Stimulated activated CD4-positive, alpha-beta T cell treated with anti-CD3 and anti-CD28 coated beads, Interleukin-4, amount 100 ng/mL, for 24 hours (primary cell): ENCODE measurements around the gene CXCR3.
"Not testable (repeated sequence)": the region's sequence is repeated elsewhere in the genome, so short reads cannot be mapped to it uniquely, and the experiment has no call there.

Experiments used
- DNase-seq: peaks from one replicate; pipeline ENCODE4 v3.0.0-alpha.2; 2020

Gene CXCR3

DNA sequence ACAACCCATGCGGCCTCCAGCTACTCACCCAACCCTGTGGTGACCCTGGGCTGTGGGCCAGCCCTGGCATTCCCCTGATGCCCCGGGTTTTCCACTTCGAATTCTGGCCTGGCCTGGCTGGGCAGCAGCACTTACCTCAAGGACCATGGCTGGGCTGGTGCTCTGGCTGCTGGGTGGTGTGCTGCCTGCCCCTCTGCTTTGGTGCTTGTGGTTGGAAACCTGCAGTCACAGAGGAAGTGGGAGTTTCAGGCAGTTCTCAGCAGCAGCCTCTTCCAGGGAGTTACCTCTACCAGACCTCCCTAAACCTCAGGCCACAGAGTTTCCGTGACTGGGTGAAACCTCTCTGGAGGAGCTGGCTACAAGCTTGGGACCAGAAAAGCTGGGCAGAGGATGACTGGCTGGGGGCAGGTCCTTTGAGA is at the start of gene CXCR3:
Gene CXCR3, minus strand, starts transcription at position 209 of the 419 bp plus-strand sequence. Its CDS starts 62 bp downstream, at position 147.
- peak; percentile 80 for DNase-seq

DNA sequence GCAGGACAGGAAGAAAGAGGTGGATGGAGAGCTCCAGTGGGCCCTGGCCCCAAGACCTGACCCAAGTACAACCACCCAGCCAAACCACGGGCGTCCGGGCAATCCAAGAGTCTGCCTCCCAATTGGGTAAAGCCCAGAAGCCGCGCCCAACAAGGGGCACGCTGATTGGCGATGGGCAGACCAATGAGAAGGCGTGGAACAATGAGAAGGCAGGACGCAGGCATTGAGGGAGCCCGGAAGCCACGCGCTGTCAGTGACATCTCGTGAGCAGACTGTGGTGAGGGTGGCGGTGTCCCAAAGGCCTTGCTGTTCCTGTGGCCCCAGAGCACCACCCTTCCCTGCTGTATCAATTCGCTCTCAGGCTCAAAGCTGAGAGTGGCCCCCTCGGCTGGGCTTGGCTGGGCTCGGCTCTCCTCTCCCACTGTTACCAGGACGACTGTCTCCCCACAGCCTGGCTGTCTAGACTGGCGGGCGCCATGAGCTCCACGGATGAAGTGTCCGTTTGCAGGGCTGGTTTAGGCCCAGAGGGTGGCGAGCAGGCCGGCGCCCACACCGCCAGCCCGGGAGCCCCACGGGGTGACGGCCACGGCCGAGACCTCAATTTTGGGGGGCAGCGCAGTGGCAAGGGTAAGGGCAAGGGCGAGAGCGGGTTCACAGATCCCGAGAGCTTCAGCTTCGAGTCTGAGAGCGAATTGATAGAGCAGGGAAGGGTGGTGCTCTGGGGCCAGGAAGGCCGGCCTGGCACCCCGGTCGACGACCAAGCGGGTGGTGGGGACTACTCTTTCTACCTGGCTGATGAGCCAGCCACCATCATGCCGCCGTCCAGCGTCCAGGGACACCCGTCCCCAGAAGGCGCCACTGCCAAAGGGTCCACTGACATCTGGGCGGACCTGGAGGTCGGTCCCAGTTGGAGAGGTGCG is 49.3 kb upstream of the CXCR3 start, which contains the start of gene LOC101059915:
Gene LOC101059915, plus strand, starts transcription at position 219 of the 920 bp plus-strand sequence.
- DNase-seq: no peak

DNA sequence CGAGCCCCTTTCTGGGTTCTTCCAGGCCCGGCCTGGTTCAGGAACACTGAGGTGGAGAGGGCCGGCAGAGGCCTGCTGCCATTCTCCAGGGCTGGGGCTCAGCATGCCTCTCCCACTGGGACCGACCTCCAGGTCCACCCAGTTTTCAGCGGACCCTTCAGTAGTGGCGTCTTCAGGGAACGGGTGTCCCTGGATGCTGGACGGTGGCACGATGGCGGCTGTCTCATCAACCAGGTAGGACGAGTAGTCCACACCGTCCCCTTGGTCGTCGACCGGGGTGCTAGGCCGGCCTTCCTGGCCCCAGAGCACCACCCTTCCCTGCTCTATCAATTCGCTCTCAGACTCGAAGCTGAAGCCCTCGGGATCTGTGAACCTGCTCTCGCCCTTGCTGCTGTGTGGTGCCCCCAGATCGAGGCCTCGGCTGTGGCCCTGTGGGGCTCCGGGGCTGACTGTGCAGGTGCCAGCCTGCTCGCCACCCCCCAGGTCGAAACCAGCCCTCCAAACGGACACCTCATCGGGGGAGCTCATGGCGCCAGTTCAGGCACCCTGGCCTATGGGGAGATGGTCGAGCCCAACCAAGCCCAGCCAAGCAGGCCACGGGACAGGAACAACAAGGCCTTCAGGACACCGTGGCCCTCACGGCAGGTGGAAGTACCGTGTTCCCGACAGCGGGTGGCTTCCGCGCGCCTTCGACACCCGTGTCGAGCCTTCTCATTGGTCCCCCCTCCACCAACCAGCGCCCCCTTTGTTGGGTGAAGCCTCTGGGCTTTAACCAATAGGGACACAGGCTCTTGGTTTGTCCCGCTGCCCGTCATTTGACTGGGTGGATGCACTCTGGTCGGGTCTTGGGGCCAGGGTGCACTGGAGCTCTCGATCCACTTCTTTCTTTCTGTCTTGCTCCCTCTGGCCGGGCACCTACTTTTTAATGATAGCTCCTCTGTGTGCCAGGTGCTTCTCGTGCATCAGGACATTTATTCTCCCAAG is 48.2 kb upstream of the CXCR3 start:
- DNase-seq: no peak

DNA sequence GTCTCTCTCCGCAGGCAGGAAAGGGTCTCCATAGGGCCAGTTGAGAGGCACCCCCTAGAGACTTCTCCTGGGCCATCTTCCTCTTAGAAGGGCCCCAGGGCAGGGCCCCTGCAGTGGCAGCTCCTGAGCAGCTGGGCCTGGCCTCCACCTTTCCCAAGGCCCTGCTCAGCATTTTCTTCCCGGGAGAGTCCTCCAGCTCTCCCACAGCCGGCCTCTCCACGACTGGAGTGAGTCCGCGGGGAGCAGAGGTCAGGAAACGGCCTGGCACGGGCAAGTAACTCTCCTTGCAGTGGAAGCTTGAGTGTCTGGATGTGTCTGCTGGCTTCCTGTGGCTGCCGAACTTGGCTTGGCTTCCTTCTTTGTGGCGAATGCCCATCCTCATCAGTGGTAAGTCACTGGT is 47.4 kb upstream of the CXCR3 start:
- DNase-seq: no peak

DNA sequence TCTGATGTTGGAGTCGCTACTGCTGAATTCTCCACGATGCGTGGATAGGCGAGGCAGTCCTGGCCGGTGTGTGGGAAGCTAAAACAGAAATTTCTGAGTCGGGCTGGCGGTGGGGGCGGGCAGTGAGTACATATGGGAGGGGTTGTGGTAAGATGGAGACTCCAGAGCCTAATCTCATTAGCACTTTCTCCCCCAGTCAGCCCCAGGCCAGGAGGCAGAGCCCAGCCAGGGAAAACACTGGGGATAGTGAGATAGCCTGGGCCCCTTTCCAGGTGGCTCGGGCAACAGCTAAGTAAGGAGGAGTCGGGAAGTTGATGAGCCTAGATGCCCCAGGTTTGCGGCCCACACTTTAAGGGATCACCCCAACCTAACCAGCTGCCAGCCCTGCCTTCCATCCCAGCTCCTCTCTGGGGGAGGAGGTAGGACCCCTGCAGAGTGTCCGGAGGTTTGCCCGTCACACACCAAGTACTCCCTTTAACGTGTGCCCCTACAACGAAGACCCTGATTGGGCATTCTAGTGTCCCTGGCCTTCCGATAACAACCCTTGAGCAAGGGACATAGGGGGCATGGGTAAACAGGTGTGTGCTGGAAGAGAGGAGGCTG is 46.7 kb upstream of the CXCR3 start:
- DNase-seq: no peak

DNA sequence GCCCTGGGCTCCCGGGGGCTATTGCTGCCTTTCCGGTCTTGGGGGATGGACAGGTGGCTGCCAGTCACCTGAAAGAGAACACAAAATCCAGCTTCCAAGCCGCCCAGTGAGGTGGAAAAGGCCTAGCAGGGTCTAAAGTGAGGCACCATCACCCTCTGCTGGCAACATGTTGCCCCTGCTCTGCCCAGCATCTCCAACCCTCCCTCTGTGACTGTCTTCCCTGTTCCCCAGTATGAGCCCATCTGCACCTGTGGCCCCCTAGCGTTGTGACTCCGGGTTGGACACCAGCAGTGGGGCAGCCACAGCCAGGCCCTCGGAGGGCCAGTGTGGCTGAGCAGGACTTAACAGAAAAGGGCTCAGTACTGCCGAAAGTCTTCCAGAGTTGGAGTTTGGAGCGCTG is 45.9 kb upstream of the CXCR3 start:
- DNase-seq: not testable (repeated sequence)

DNA sequence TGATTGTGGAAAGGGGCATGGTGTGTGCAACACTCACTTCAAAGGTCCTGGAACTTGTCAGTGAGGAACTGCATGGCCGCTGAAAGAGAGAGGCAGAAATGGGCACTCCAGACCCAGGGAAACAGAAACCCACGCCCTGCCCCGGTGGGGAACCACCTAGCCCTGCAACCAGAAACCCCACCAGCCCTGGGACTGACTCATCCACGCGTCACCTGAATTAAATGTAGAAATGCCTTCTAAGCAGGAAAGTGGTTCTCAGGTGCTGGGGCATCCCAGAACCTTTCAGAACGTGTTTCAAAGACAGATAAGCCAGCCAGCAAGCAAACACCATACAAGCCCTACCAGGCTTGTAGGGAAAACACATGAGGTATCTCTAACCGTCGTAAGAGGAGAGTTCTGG is 44.9 kb upstream of the CXCR3 start:
- DNase-seq: peak; percentile 70

DNA sequence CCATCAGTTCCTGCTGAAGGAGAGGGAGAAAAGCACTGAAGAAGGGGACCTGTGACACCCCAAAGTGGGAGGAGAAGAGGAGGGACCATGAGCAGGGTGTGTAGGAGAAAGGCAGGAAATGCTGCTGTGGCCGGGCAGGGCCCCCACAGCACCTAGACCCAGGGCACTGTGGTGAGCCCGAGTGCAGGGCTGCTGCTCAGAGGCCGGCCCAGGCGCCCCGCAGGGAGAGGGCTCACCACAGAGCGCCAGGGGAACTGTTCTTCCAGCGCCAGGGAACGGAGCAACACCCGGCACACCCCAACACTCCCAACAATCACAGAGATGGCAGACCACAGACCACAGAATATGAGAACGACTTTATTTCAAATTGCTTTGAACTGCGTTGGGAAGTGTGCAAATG is 44.3 kb upstream of the CXCR3 start:
- DNase-seq: not testable (repeated sequence)

DNA sequence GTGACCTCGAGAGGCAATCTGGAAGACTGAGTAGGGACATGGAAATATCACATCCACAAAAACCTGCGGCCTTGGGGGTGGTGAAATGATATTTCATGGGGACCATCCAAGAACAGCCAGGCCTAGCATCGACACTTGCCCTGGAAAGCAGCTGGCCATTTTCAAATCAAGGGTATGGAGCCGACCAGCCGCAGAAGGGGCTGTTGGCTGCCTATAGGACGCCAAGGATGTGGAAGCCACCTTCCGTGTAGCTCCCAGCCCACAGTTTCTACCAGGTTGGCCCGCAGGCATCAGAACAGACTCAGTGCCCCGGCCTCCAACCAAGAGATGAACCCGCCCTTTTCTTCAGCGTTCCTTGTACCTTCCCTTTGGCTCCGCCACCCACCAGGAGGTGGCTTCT is 43.6 kb upstream of the CXCR3 start:
- no peak for DNase-seq

DNA sequence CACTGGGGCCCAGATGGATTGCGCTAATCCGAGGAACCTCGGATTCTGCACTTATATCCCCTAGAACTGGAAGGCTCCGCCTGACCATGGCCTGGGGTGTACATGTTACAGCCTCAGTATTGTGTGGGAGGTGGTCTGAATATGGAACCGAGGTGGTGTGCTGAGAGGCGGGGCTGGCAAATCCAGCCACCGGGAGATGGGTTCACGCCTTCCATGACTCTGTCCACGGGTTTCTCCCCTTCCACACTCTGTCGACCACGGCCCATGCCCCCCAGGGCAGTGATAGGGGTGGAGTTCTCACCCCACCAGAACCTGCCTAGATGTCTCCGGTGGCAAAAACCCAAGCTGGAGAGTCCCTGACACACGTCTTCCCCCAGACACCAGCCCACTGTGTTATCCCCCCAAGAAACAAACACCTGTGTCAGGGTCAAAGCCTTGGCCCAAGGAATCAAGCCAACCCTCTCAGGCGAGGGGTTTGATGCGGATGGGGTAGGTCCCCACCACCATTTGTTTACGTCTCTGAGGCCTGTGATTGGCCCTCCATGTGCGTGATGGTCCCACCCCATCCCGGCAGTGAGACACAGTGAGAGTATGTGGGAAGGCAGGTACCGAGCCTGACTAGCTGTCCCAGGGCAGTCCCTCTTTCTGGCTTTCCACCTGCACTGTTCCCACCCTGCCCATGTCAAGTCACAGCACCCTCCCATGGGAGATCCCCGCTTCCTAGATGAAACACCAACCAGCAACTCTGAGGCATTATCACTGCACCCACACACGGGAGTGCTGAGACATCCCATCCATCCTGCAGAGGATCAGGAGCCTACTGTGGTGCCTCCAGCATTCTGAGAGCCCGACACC is 42.5 kb upstream of the CXCR3 start:
- no peak for DNase-seq

DNA sequence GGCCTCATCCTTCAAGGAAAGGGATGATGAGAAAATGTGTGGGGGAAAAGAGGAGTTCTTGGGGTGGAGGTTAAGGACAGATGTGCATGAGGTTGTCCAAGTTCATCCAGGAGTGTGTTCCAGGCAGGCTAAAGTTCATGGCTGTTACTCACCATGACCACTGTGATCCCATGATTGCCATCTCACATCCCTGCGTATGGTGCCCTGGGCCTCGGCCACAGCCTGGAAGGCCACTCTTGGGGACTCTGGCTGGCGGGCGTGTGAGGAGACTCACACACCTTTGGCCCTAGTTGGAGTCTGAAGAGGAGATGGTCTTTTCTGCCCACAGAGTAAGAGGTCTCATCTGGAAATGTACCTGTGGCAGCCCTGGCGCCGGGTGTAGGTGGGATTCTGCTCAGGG is 41.6 kb upstream of the CXCR3 start:
- DNase-seq: no peak

DNA sequence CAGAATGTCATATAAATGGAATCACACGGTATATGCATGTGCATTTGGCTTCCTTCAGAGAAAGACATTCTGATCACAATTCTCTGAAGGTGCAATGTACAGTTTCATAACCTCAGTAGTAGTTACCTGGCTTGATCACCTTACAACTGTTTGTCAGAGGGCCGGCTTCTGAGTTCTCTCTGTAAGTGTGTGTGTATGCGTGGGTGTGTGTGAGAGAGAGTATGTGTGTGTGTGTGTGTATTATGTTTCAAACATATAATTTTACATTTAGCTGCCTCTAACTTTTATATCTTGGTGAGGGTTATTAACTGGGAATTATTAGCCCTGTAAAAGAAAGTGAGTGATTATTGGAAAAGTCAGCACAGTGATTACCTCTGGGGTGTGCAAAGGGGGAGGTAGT is 41.0 kb upstream of the CXCR3 start:
- DNase-seq: no peak

DNA sequence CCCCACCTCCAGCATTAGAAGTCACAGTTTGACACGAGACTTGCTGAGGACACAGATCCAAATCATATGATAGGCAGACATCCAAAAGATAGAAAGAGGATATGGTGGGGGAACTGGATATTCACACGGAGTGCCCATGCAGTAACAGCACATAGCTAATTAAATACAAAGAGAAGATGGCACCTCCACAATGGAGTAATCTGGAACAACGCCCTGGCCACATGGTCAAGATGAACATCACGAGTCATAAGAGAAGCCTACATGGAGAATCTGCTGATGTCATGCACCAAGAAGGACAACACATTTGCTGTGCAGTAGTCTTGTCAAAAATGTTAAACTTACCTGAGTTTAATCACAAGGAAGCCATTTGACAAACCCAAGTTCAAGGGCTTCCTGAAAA is 39.0 kb upstream of the CXCR3 start:
- no peak for DNase-seq

DNA sequence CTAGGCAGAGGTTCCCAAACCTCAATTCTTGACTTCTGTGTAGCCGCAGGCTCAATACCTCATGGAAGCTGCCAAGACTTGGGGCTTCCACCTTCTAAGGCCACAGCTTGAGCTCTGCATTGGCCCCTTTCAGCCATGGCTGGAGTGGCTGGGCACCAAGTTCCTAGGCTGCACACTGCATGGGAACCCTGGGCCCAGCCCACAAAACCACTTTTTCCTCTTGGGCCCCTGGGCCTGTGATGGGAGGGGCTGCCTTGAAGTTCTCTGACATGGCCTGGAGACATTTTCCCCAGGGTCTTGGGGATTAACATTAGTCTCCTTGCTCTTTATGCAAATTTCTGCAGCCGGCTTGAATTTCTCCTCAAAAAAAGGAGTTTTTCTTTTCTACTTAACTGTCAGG is 35.0 kb upstream of the CXCR3 start:
- DNase-seq: no peak

DNA sequence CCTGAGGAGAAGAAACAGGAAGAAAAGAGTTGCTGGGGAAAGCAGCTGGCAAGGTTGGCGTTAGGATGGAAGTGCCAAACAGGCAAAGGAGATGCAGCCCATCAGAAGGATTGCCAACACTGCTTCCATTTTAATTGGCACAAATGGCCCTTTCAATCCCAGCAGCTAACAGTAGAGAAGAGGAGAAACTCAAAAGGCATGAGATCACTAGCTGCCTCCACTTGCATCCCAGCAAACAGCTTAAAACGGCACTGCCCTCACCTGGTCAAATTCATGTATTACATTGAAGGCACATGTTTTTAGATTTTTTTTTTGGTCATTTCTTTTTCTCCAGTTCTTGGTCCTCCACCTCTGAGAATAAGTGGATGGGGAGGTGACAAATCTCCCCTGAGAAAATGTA is 34.1 kb upstream of the CXCR3 start:
- DNase-seq: peak; percentile 68

DNA sequence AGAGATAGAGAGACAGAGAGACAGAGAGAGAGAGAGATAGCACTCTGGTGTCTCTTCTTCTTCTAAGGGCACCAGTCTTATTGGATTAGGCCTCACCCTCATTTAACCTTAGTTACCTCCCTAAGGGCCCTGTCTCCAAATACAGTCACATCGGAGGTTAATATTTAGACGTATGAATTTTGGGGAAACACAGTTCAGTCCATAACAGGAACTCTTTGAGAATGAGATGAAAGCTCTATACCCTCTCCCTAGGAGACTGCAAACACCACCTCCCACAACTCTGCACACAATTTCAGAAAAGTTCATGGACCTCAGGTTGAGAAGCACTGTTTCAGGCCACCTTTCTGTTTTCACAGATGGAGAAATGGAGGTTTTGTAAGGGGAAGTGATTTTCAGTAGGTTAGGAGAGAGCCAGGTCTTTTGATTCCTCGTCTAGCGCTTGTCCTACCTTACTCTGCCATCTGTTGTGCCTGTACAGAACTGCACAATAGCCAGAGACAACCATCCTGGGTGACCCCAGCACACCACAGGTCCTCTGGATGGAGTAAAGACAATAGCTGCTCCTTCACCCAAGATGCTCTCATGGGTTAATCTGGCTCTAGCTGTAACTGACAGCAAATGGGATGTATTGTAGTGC is 32.1 kb upstream of the CXCR3 start:
- peak; percentile 23 for DNase-seq

DNA sequence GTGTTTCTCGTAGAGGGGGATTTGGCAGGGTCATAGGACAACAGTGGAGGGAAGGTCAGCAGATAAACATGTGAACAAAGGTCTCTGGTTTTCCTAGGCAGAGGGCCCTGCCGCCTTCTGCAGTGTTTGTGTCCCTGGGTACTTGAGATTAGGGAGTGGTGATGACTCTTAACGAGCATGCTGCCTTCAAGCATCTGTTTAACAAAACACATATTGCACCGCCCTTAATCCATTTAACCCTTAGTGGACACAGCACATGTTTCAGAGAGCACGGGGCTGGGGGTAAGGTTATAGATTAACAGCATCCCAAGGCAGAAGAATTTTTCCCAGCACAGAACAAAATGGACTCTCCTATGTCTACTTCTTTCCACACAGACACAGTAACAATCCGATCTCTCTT is 26.1 kb upstream of the CXCR3 start:
- DNase-seq: not testable (repeated sequence)

DNA sequence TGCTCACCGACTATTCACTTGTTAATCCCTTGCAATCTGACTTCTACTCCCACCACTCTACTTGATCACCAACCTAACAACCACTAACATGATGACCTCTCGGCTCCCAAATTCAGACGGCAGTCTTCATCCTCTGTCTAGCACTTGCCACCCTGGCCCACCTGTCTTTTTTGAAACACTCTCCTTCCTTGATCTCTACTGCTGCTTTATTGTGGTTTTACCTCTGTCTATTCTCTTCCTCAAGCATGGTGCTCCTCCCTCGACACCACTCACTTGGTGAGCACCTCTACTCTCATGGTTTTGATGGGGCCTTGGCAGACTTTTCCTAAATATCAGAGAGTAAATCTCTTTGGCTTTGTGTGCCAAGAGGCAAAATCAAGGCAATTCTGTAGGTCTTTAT is 21.7 kb upstream of the CXCR3 start:
- no peak for DNase-seq

DNA sequence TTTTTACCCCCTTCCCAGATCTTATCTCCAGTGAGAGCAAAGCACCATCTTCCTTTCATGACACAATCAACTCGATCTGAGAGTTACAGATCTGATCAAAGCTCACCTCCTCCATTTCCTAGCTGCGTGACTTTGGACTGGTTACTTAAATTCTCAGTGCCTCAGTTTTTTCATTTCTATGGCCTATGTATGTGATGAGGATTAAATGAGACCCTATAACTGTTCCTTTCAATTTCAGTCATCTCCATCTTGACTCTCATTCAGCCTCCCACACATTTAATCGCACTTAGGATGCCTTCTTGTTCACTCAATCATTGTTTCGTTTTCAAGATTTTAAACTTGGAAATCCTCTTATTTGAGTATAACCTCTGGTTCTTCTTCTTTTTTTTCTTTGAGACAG is 20.1 kb upstream of the CXCR3 start:
- DNase-seq: no peak

DNA sequence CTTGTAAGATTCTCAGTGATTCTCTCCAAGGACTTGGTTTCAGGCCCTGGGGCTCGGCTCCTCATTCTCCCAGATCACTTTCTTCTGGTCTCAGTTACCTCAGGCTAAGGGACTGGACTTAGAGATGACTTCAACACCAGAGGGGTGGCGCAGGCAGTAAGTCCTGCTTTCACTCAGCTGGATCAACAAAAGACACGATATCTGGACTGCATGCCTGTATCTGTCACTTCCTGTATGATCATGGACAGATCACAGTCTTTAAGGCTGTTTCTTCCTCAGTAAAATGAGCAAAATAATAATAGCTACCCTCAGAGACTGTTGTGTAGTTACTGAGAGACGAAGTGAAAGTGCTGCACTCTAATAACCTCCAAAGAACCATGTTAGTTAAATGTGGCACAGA is 19.5 kb upstream of the CXCR3 start:
- no peak for DNase-seq

DNA sequence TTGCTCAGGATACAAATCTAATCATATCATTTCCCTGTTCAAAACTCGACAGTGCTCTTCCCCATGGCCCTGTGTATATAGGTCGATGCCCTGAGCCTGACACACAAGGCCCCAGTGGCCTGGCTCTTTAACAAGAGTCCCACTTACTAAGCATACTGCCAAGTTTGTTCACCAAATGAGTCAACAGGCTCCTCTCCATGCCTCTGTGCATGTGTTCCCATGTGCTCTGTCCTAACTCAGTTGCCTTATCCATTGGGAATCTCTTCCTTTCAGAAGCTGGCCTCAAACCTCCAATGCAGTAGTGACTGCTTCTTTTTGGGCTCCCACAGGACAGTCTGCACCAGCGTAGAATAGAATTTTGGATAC is 18.9 kb upstream of the CXCR3 start:
- no peak for DNase-seq
